Esophagus squamous epithelium (tissue), 5 donors: ENCODE data around the gene APP. TPM values are rescaled to one million over a fixed set of nuclear protein-coding genes. Genes with fewer than 3 reads are reported as not detected.

ENCODE experiments used
- DNase-seq: peaks from one replicate; lab custom pipeline; 2025; lab: John Stamatoyannopoulos, UW
- H3K27ac ChIP-seq, 4 donors: fragments of 200-600 bp; sonication (generic); one replicate each; pipeline ENCODE4 v1.5.1; 2016 to 2019; ENCODE audit warnings: mild to moderate bottlenecking in 1 of 4
- H3K27me3 ChIP-seq, 4 donors: fragments of 200-600 bp; sonication (generic); 1 replicate in 3 of 4; 2 replicates in 1 of 4; pipeline versions ENCODE4 v1.5.1 to v1.6.0; 2017 to 2021; ENCODE audit warnings: antibody characterized with exemption in 1 of 4
- H3K36me3 ChIP-seq, 3 donors: fragments of 200-600 bp; sonication (generic); one replicate each; pipeline ENCODE4 v1.5.1; 2016 to 2019
- H3K4me1 ChIP-seq, 3 donors: fragments of 200-600 bp; sonication (generic); one replicate each; pipeline ENCODE4 v1.5.1; 2017 to 2019
- H3K4me3 ChIP-seq, 4 donors: fragments of 200-600 bp; sonication (generic); 1 replicate in 3 of 4; 2 replicates in 1 of 4; pipeline ENCODE4 v1.5.1; 2016 to 2019; ENCODE audit warnings: mild to moderate bottlenecking in 2 of 4, moderate library complexity in 1 of 4
- H3K9me3 ChIP-seq, 3 donors: fragments of 200-600 bp; sonication (generic); one replicate each; pipeline ENCODE4 v1.5.1; 2016 to 2019
- POLR2A ChIP-seq, 4 donors: fragments of 450-650 bp; IDR thresholded peaks; one replicate each; pipeline ENCODE4 v1.6.1; 2017; ENCODE audit warnings: antibody characterized with exemption in 4 of 4, mild to moderate bottlenecking in 4 of 4, moderate library complexity in 3 of 4
- WGBS, 2 donors: methylation state at CpG; one replicate each; pipeline ENCODE4 v1.1.5; 2018; 5-methylcytosine and 5-hydroxymethylcytosine counted together
- intact Hi-C: fragments of 100-400 bp; cut with DNase I; formaldehyde crosslinking; loops from one replicate; pipeline ENCODE4 v1.15.0; 2022
- total RNA-seq, 4 donors: library from RNA; depleted of rRNA; stranded (reverse); fragments of >200 nt; gene quantifications; one replicate each; pipeline ENCODE4 v1.1.0, GENCODE V29; 2016
- TF ChIP-seq, protein P1 (sequence below), 6 experiments: fragments of 450-650 bp in 4 of 6; fragments of 200-600 bp in 2 of 6; sonication (generic) in 2 of 6; IDR thresholded peaks; one replicate each; pipeline ENCODE4 v1.5.1; 2016 to 2019; ENCODE audit warnings: antibody characterized with exemption in 6 of 6, mild to moderate bottlenecking in 4 of 6, moderate library complexity in 4 of 6
- donor health status: DM: yes; HTN: yes; CAD: no.

Gene APP
- total RNA-seq, 4 donors from 2014 or later: 58.2 to 277 (median 183) TPM

DNA sequence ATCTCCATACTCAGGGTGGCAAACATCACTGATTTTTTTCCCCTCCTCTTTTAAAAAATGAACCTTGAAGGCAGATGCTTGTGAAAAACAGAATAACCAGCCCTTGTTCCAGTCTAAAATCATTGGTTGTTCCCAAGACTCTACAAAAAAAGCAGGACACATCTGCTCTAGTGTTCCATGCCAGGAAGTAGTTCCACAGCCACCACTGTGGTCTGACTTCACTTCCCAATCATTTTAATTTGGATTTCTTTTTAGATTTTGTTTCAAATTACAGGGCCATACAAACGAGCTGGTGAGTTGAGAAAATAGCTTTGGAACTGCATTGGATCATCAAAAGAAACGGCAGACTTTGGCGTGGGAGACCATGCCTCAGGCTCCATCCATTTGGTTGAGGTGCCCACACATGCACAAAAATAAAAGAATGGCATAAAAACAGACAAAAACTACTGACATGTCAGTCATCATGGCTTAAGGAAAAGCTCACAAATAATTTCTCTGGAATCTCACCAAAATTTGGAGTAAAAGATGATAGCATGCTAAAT is 225.8 kb downstream of the APP start:
- Histone ChIP-seq H3K36me3 (peaks cover 0 to 18% (median 4%) of the 10 kb centered on the region in 3 donors), H3K4me1 (peaks cover 0 to 20% (median 5%) of the 10 kb centered on the region in 3 donors), H3K9me3 (no peaks in the 10 kb centered on the region), H3K4me3 (no peak overlapping the region), H3K27ac (no peak overlapping the region), H3K27me3 (no peaks in the 10 kb centered on the region)
- intact Hi-C loops: no loop called here
- DNase-seq: no peak
- 31 to 46% methylated on average over 3 of the region's 3 CpGs for WGBS, 2 donors
- TF ChIP-seq, protein P1, sequence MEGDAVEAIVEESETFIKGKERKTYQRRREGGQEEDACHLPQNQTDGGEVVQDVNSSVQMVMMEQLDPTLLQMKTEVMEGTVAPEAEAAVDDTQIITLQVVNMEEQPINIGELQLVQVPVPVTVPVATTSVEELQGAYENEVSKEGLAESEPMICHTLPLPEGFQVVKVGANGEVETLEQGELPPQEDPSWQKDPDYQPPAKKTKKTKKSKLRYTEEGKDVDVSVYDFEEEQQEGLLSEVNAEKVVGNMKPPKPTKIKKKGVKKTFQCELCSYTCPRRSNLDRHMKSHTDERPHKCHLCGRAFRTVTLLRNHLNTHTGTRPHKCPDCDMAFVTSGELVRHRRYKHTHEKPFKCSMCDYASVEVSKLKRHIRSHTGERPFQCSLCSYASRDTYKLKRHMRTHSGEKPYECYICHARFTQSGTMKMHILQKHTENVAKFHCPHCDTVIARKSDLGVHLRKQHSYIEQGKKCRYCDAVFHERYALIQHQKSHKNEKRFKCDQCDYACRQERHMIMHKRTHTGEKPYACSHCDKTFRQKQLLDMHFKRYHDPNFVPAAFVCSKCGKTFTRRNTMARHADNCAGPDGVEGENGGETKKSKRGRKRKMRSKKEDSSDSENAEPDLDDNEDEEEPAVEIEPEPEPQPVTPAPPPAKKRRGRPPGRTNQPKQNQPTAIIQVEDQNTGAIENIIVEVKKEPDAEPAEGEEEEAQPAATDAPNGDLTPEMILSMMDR (IDR thresholded peaks at IDR 0.05): no peak
- no peak for TF ChIP-seq POLR2A (IDR thresholded peaks at IDR 0.05)

- intact Hi-C loops: no loop called here
- H3K27ac ChIP-seq: no peak overlapping the region
- peaks cover 0 to 18% (median 4%) of the 10 kb centered on the region in 3 donors for H3K36me3 ChIP-seq
- TF ChIP-seq POLR2A (IDR thresholded peaks at IDR 0.05): no peak
- TF ChIP-seq, protein P1 (IDR thresholded peaks at IDR 0.05): no peak
- H3K4me3 ChIP-seq: no peak overlapping the region
- WGBS, 2 donors: 54 to 63% methylated on average over 7 of the region's 7 CpGs
- H3K4me1 ChIP-seq: peaks cover 0 to 27% (median 10%) of the 10 kb centered on the region in 3 donors
- H3K9me3 ChIP-seq: no peaks in the 10 kb centered on the region
- no peaks in the 10 kb centered on the region for H3K27me3 ChIP-seq
- no peak for DNase-seq
Observed at GRCh38 chr21:25944082-25944481, 226.5 kb downstream of the APP start.

DNA sequence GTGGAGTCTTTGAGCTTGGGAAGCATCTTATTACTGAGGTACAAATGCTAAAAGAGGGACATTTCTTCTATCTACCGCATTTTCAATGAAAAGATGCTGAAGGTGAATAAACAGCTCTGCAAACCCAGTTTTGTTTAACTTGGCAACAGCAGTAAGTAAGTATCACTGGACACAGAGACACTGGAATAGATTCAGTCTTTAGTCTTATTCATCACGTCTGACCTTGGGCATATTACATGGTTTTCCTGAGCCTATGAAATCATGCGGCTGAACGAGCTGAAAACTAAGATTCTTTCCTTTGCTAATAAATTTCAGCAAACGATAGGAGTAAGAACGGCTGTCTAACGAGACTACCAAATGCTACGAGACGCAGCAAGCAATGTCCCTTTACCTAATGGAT is 228.4 kb downstream of the APP start:
- Histone ChIP-seq H3K9me3 (no peaks in the 10 kb centered on the region), H3K36me3 (peaks cover 0 to 17% (median 4%) of the 10 kb centered on the region in 3 donors), H3K4me3 (no peak overlapping the region), H3K27me3 (no peaks in the 10 kb centered on the region), H3K27ac (no peak overlapping the region), H3K4me1 (peaks cover 0 to 45% (median 21%) of the 10 kb centered on the region in 3 donors)
- DNase-seq: no peak
- TF ChIP-seq POLR2A (IDR thresholded peaks at IDR 0.05): no peak
- TF ChIP-seq, protein P1 (IDR thresholded peaks at IDR 0.05): no peak
- 77 to 92% methylated on average over 9 of the region's 9 CpGs for WGBS, 2 donors
- intact Hi-C loops: no loop called here

DNA sequence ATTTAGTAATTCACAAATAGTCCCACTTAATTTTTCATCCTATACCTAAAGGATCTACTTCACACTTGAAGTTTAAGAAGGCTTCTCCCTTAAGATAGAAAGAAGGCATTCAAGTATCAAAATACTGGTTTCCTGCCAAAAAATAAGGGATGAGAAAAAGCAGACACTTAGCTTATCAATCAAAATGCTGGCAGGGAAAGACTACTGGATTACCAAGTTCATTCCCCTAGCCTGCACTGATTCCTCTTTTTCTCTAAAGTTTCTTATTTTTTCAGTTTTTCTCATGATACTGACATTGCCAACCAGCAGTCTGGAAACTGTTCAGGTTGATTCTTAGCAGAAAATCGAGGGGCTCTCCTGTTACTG is 231.2 kb downstream of the APP start:
- Histone ChIP-seq H3K9me3 (no peaks in the 10 kb centered on the region), H3K27ac (peak overlapping the region in 3 of 4 donors; percentile 21 to 53 (median 27)), H3K27me3 (no peaks in the 10 kb centered on the region), H3K4me1 (peaks cover 0 to 65% (median 28%) of the 10 kb centered on the region in 3 donors), H3K36me3 (no peaks in the 10 kb centered on the region), H3K4me3 (no peak overlapping the region)
- DNase-seq: no peak
- 0 to 15% methylated on average over 1 of the region's 1 CpG for WGBS, 2 donors
- intact Hi-C loops: no loop called here
- TF ChIP-seq POLR2A (IDR thresholded peaks at IDR 0.05): no peak
- TF ChIP-seq, protein P1 (IDR thresholded peaks at IDR 0.05): no peak

- Histone ChIP-seq H3K27ac (peak overlapping the region; percentile 21 to 53 (median 33)), H3K36me3 (no peaks in the 10 kb centered on the region), H3K4me3 (no peak overlapping the region), H3K4me1 (peaks cover 0 to 63% (median 25%) of the 10 kb centered on the region in 3 donors), H3K27me3 (no peaks in the 10 kb centered on the region), H3K9me3 (no peaks in the 10 kb centered on the region)
- 48 to 74% methylated on average over 10 of the region's 10 CpGs for WGBS, 2 donors
- intact Hi-C loops: no loop called here
- TF ChIP-seq, protein P1 (IDR thresholded peaks at IDR 0.05): no peak
- no peak for TF ChIP-seq POLR2A (IDR thresholded peaks at IDR 0.05)
- DNase-seq: no peak
Observed at GRCh38 chr21:25938658-25939395, 231.7 kb downstream of the APP start.
